Right atrium auricular region (tissue), 2 donors: Measurements from ENCODE around the gene TTLL10. TPM values are rescaled to one million over a fixed set of nuclear protein-coding genes. Genes with fewer than 3 reads are reported as not detected.
"Not testable (repeated sequence)": the region's sequence is repeated elsewhere in the genome, so short reads cannot be mapped to it uniquely, and the experiment has no call there.

Experiments
- DNase-seq: peaks from one replicate; pipeline ENCODE4 v3.0.0-alpha.2; 2019; ENCODE audit warnings: low spot score
- H3K27ac ChIP-seq, 2 donors: fragments of 200-600 bp; sonication (generic); 1 replicate in 1 of 2; 2 replicates in 1 of 2; pipeline ENCODE4 v1.5.1; 2016 to 2019
- H3K27me3 ChIP-seq, 2 donors: fragments of 200-600 bp; sonication (generic); one replicate each; pipeline versions ENCODE4 v1.5.1 to v1.6.0; 2017 to 2019
- H3K36me3 ChIP-seq: fragments of 200-600 bp; sonication (generic); one replicate; pipeline ENCODE4 v1.5.1; 2016
- H3K4me1 ChIP-seq, 2 donors: fragments of 200-600 bp; sonication (generic); one replicate each; pipeline versions ENCODE4 v1.5.1 to v1.6.0; 2017 to 2019
- H3K4me3 ChIP-seq, 2 donors: fragments of 200-600 bp; sonication (generic); 1 replicate in 1 of 2; 2 replicates in 1 of 2; pipeline ENCODE4 v1.5.1; 2017 to 2019; ENCODE audit warnings: mild to moderate bottlenecking in 1 of 2, moderate library complexity in 1 of 2
- H3K9me3 ChIP-seq, 2 donors: fragments of 200-600 bp; sonication (generic); one replicate each; pipeline ENCODE4 v1.5.1; 2019
- CTCF ChIP-seq, 2 donors: fragments of 200-600 bp; sonication (generic); IDR thresholded peaks; one replicate each; pipeline ENCODE4 v1.5.1; 2019; ENCODE audit warnings: antibody characterized with exemption in 2 of 2
- total RNA-seq, 2 donors: library from RNA; depleted of rRNA; stranded (reverse); fragments of >200 nt; gene quantifications; one replicate each; pipeline ENCODE4 v1.1.0, GENCODE V29; 2016

The TTLL10 gene
- total RNA-seq, 2 donors from 2014 or later, result not detected

GRCh38 chr1:1149416-1149815 lies 24.3 kb upstream of the TTLL10 start:
- Histone ChIP-seq H3K9me3 (no peaks in the 10 kb centered on the region), H3K36me3 (no peaks in the 10 kb centered on the region), H3K27ac (no peak overlapping the region), H3K4me1 (no peaks in the 10 kb centered on the region), H3K27me3 (no peaks in the 10 kb centered on the region), H3K4me3 (no peak overlapping the region)
- TF ChIP-seq CTCF (IDR thresholded peaks at IDR 0.05), result no peak
- no peak for DNase-seq

GRCh38 chr1:1150100-1150499 lies 23.6 kb upstream of the TTLL10 start:
- Histone ChIP-seq H3K4me1 (no peaks in the 10 kb centered on the region), H3K27ac (no peak overlapping the region), H3K4me3 (no peak overlapping the region), H3K9me3 (no peaks in the 10 kb centered on the region), H3K27me3 (no peaks in the 10 kb centered on the region), H3K36me3 (no peaks in the 10 kb centered on the region)
- no peak for TF ChIP-seq CTCF (IDR thresholded peaks at IDR 0.05)
- no peak for DNase-seq

- no peak for DNase-seq
- H3K4me3 ChIP-seq, result no peak overlapping the region
- no peak overlapping the region for H3K27ac ChIP-seq
- no peaks in the 10 kb centered on the region for H3K36me3 ChIP-seq
- H3K9me3 ChIP-seq, result no peaks in the 10 kb centered on the region
- H3K4me1 ChIP-seq, result no peaks in the 10 kb centered on the region
- TF ChIP-seq CTCF (IDR thresholded peaks at IDR 0.05), result no peak
- no peaks in the 10 kb centered on the region for H3K27me3 ChIP-seq
Measured at GRCh38 chr1:1151306-1151705, 22.4 kb upstream of the TTLL10 start.

GRCh38 chr1:1152431-1152830 lies 21.2 kb upstream of the TTLL10 start:
- H3K27ac ChIP-seq, result not testable (repeated sequence)

GRCh38 chr1:1153215-1153614 lies 20.5 kb upstream of the TTLL10 start:
- H3K4me3 ChIP-seq, H3K36me3 ChIP-seq, H3K4me1 ChIP-seq, H3K9me3 ChIP-seq, H3K27me3 ChIP-seq, H3K27ac ChIP-seq, DNase-seq: not testable (repeated sequence)

More at GRCh38 chr1:1152431-1152830, 21.2 kb upstream of the TTLL10 start:
- not testable (repeated sequence) for H3K4me3 ChIP-seq, H3K9me3 ChIP-seq, H3K36me3 ChIP-seq, H3K4me1 ChIP-seq, H3K27me3 ChIP-seq, DNase-seq

GRCh38 chr1:1153874-1154273 lies 19.8 kb upstream of the TTLL10 start:
- Histone ChIP-seq H3K27me3 (no peaks in the 10 kb centered on the region), H3K4me3 (no peak overlapping the region), H3K36me3 (no peaks in the 10 kb centered on the region), H3K9me3 (no peaks in the 10 kb centered on the region), H3K27ac (no peak overlapping the region), H3K4me1 (peaks cover 0 to 15% of the 10 kb centered on the region in 2 donors)
- DNase-seq, result no peak
- no peak for TF ChIP-seq CTCF (IDR thresholded peaks at IDR 0.05)

GRCh38 chr1:1155258-1155657 lies 18.4 kb upstream of the TTLL10 start:
- TF ChIP-seq CTCF (IDR thresholded peaks at IDR 0.05), result no peak
- no peak for DNase-seq

More at GRCh38 chr1:1155258-1155657, 18.4 kb upstream of the TTLL10 start:
- Histone ChIP-seq H3K36me3 (no peaks in the 10 kb centered on the region), H3K9me3 (no peaks in the 10 kb centered on the region), H3K27ac (no peak overlapping the region), H3K4me3 (no peak overlapping the region), H3K4me1 (peaks cover 0 to 15% of the 10 kb centered on the region in 2 donors), H3K27me3 (no peaks in the 10 kb centered on the region)
